Measurements from ENCODE around the gene ESF1. TPM values are rescaled to one million over a fixed set of nuclear protein-coding genes. Genes with fewer than 3 reads are reported as not detected.

Gene ESF1
- total RNA-seq, 1 experiment from 2014 or later, result 21.2 TPM

GRCh38 chr20:13694420-13695150, 90.1 kb downstream of the ESF1 start:
- CTCF ChIA-PET, result interaction anchor here (0.5 kb wide), 1 partner anchor 473 kb away, joined by 3 read pairs; no protein-coding TSS in a partner anchor
- TF ChIP-seq CTCF (IDR thresholded peaks at IDR 0.05; ENCODE audit: unreplicated experiment), result no peak
- BruUV-seq (replicated peaks), result no TSS peak
- H3K4me1 Mint-ChIP-seq (ENCODE audit: insufficient read depth, unreplicated experiment), result no peaks in the 10 kb centered on the region
- H3K4me3 Mint-ChIP-seq (ENCODE audit: unreplicated experiment), result no peak overlapping the region
- H3K36me3 Mint-ChIP-seq (ENCODE audit: insufficient read depth, unreplicated experiment), result no peaks in the 10 kb centered on the region
- DNase-seq (ENCODE audit: unreplicated experiment), result no peak
- POLR2A ChIA-PET, result no interaction called here
- H3K27me3 Mint-ChIP-seq (ENCODE audit: insufficient read depth, unreplicated experiment), result no peaks in the 10 kb centered on the region
- no peaks in the 10 kb centered on the region for H3K9me3 Mint-ChIP-seq (ENCODE audit: unreplicated experiment)
- no peak overlapping the region for H3K27ac Mint-ChIP-seq (ENCODE audit: low read depth, unreplicated experiment)
- intact Hi-C loops (cut with micrococcal nuclease), result no loop called here

- no peak for DNase-seq (ENCODE audit: unreplicated experiment)
- intact Hi-C loops (cut with micrococcal nuclease), result no loop called here
- ChIA-PET POLR2A (interaction anchor here (0.9 kb wide), 1 partner anchor 18 kb away, joined by 3 read pairs; no protein-coding TSS in a partner anchor), CTCF (interaction anchor here (0.6 to 1.2 kb wide), 3 partner anchors 9 to 203 kb away, joined by 3 read pairs; no protein-coding TSS in a partner anchor)
- TF ChIP-seq CTCF (IDR thresholded peaks at IDR 0.05; ENCODE audit: unreplicated experiment), result no peak
- Mint-ChIP-seq H3K4me3 (ENCODE audit: unreplicated experiment) (no peak overlapping the region), H3K4me1 (ENCODE audit: insufficient read depth, unreplicated experiment) (no peaks in the 10 kb centered on the region), H3K9me3 (ENCODE audit: unreplicated experiment) (no peaks in the 10 kb centered on the region), H3K27ac (ENCODE audit: low read depth, unreplicated experiment) (no peak overlapping the region), H3K27me3 (ENCODE audit: insufficient read depth, unreplicated experiment) (no peaks in the 10 kb centered on the region), H3K36me3 (ENCODE audit: insufficient read depth, unreplicated experiment) (no peaks in the 10 kb centered on the region)
- BruUV-seq (replicated peaks), result no TSS peak
These were observed 91.7 kb downstream of the ESF1 start for GRCh38 chr20:13692802-13693736.

GRCh38 chr20:13690943-13691342, 93.8 kb downstream of the ESF1 start:
- no peak for TF ChIP-seq CTCF (IDR thresholded peaks at IDR 0.05; ENCODE audit: unreplicated experiment)
- H3K27me3 Mint-ChIP-seq (ENCODE audit: insufficient read depth, unreplicated experiment), result peaks cover 4% of the 10 kb centered on the region
- H3K4me1 Mint-ChIP-seq (ENCODE audit: insufficient read depth, unreplicated experiment), result no peaks in the 10 kb centered on the region
- DNase-seq (ENCODE audit: unreplicated experiment), result no peak
- H3K36me3 Mint-ChIP-seq (ENCODE audit: insufficient read depth, unreplicated experiment), result no peaks in the 10 kb centered on the region
- H3K4me3 Mint-ChIP-seq (ENCODE audit: unreplicated experiment), result no peak overlapping the region
- intact Hi-C loops (cut with micrococcal nuclease), result no loop called here
- ChIA-PET POLR2A (interaction anchor here (1.5 kb wide), 1 partner anchor 12 kb away, joined by 3 read pairs; no protein-coding TSS in a partner anchor), CTCF (interaction anchor here (0.7 to 0.8 kb wide), 2 partner anchors 21 to 47 kb away, joined by 3 read pairs; no protein-coding TSS in a partner anchor)
- BruUV-seq (replicated peaks), result no TSS peak
- no peak overlapping the region for H3K27ac Mint-ChIP-seq (ENCODE audit: low read depth, unreplicated experiment)
- no peaks in the 10 kb centered on the region for H3K9me3 Mint-ChIP-seq (ENCODE audit: unreplicated experiment)

- intact Hi-C loops (cut with micrococcal nuclease), result no loop called here
- H3K9me3 Mint-ChIP-seq (ENCODE audit: unreplicated experiment), result no peaks in the 10 kb centered on the region
- no peak overlapping the region for H3K4me3 Mint-ChIP-seq (ENCODE audit: unreplicated experiment)
- no peak for DNase-seq (ENCODE audit: unreplicated experiment)
- no peaks in the 10 kb centered on the region for H3K4me1 Mint-ChIP-seq (ENCODE audit: insufficient read depth, unreplicated experiment)
- ChIA-PET POLR2A (interaction anchor here (0.9 kb wide), 1 partner anchor 9 kb away, joined by 3 read pairs; no protein-coding TSS in a partner anchor), CTCF (interaction anchor here (0.6 kb wide), 1 partner anchor 368 kb away, joined by 6 read pairs; no protein-coding TSS in a partner anchor)
- no peak overlapping the region for H3K27ac Mint-ChIP-seq (ENCODE audit: low read depth, unreplicated experiment)
- H3K36me3 Mint-ChIP-seq (ENCODE audit: insufficient read depth, unreplicated experiment), result no peaks in the 10 kb centered on the region
- no TSS peak for BruUV-seq (replicated peaks)
- no peak for TF ChIP-seq CTCF (IDR thresholded peaks at IDR 0.05; ENCODE audit: unreplicated experiment)
- peaks cover 25% of the 10 kb centered on the region for H3K27me3 Mint-ChIP-seq (ENCODE audit: insufficient read depth, unreplicated experiment)
These were observed 96.9 kb downstream of the ESF1 start for GRCh38 chr20:13687815-13688214.
